H54 (cell line): ENCODE results near the gene C14orf93.

Source experiments
- DNase-seq: peaks from one replicate; pipeline ENCODE4 v3.0.0; 2011; ENCODE audit warnings: low spot score, mixed read lengths; ENCODE audit not compliant: insufficient read length
- FAIRE-seq: peaks from 3 replicates; lab custom pipeline; 2011; peaks lifted over from hg19 to GRCh38; lab: Jason Lieb, UNC
- POLR2A ChIP-seq: IDR thresholded peaks from 2 replicates; pipeline ENCODE4 v1.6.1; 2011; ENCODE audit warnings: low read depth, mild to moderate bottlenecking, low read length

The C14orf93 gene

DNA sequence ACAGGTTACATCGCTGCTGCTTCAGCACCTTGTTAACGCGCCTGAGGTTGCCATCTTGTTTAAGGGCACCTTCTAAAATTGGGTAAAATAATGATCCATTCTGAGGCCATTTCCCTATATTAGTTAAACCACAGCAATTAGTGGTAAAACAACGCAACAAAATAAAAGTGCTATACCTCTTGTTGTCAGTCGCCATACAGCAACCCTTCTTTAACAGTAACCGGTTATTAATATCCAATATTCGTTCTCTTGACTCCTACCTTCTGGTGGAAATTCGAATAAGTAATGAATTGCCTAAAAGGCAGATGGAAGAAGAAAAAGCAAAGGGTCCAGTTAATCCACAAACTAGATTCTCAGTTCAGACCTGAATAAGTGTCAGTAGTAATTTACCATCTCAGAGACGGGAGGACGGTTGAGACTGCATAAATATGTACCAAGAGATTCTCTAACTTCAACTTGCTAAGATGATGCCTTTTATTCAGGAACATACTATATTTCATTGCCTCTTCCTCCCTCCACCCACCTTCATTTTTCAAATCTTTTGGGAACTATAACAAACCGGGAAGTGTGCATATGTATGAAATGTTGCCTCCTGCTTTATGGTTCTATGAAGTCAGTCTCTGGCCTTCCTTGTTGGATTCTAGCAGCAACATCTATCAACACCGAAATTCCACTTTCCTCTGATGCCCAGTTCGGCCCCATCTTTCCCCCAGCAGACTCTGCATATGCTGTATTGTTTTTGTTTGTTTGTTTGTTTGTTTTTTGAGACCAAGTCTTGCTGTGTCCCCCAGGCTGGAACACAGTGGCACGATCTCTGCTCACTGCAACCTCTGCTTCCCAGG, 25.6 kb upstream of the C14orf93 start:
- FAIRE-seq = no peak
- no peak for TF ChIP-seq POLR2A
- no peak for DNase-seq

- FAIRE-seq (peak; percentile 90), DNase-seq (peak; percentile 79)
- TF ChIP-seq POLR2A = peak; percentile 71
Measured at GRCh38 chr14:23034498-23035302, 24.8 kb upstream of the C14orf93 start, which contains the start of gene PSMB5. Gene PSMB5 (minus strand): TSS chr14:23034900. CDS start chr14:23034881, 19 bp downstream.

DNA sequence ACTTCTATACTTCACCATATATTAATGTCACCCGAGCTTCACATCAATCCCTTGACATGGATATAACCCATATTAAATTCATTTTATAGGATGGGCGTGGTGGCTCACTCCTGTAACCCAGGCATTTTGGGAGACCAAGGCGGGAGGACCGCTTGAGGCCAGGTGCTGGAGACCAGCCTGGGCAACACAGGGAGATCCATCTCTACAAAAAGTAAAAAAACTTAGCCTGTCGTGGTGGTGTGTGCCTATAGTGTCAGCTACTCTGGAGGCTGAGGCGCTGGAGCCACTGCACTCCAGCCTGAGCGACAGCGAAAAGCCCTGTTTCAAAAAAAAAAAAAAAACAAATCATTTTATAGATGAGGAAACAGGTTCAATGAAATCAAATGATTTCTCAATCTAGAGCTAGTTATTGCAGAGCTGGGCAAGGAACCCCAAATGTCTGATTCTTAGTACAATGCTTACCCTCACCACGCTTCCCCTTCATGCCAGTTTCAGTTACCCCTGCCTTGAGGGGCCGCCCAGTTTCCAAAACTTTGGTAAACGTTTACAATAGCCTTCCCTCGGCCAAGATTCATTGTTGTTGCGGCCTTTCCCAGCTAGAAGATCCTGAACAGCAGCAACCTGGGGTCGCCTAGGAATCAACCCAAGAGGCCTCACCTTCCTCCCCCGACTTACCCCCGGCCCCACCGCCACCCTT, 24.0 kb upstream of the C14orf93 start:
- TF ChIP-seq POLR2A = no peak
- DNase-seq (no peak), FAIRE-seq (no peak)

DNA sequence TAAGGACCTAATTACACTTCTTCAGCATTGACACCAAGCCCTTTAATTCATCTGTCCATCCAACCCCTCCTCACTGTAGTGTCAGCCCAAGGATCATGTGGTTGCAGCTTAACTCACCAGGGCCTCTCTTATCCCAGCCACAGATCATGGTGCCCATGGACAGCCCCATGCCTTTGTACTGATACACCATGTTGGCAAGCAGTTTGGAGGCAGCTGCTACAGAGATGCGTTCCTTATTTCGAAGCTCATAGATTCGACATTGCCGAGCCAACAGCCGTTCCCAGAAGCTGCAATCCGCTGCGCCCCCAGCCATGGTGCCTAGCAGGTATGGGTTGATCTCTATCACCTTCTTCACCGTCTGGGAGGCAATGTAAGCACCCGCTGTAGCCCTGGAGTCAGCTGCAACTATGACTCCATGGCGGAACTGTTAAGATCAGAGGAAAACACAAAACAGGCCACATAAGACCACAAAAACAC, 23.3 kb upstream of the C14orf93 start:
- no peak for DNase-seq
- no peak for TF ChIP-seq POLR2A
- FAIRE-seq = no peak

DNA sequence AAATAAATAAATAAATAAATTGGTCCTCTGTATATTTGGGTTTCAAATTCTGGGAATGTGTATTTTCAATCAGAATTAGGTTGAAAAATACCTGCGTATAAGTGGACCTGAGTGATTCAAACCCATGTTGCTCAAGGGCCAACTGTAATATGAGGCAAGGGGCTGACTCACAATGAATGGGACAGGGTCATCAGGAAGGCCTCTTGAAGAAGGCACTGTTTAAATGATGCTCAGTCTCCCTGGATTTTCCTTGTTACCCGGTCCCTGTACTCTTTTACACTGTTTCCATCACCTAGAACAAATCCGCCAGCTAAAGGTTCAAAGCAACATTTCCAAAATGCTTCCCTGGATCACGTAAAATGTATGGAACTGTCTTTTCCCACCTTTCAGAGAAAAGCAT, 21.0 kb upstream of the C14orf93 start:
- no peak for FAIRE-seq
- TF ChIP-seq POLR2A = no peak

GRCh38 chr14:23028799-23029198, 18.9 kb upstream of the C14orf93 start:
- DNase-seq (no peak), FAIRE-seq (no peak)
- no peak for TF ChIP-seq POLR2A

More for the DNA sequence above, 21.0 kb upstream of the C14orf93 start:
- DNase-seq = no peak

GRCh38 chr14:23025151-23025814, 15.3 kb upstream of the C14orf93 start:
- FAIRE-seq = no peak
- TF ChIP-seq POLR2A = no peak
- no peak for DNase-seq

- FAIRE-seq = no peak
- TF ChIP-seq POLR2A = no peak
Measured at GRCh38 chr14:23024612-23025075, 14.7 kb upstream of the C14orf93 start.

DNA sequence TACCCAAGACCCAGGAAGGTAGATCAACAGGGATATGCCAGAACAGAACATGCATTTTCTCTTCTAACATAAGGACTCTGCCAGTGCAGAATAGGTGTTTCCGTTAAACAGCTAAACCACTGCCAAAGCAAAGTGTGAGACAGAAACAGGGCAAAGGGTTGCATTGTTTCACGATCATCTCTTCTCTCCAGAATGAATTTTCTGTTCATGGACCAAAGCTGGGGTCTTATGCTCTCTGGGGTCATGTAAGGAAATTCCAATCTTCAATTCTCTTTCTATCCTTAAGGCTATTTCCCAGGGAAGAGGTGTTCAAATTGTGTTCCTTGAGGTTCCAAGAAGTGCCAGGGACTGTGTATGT, 13.8 kb upstream of the C14orf93 start:
- TF ChIP-seq POLR2A = no peak
- DNase-seq = no peak
- FAIRE-seq = no peak

More at GRCh38 chr14:23024612-23025075, 14.7 kb upstream of the C14orf93 start:
- no peak for DNase-seq

DNA sequence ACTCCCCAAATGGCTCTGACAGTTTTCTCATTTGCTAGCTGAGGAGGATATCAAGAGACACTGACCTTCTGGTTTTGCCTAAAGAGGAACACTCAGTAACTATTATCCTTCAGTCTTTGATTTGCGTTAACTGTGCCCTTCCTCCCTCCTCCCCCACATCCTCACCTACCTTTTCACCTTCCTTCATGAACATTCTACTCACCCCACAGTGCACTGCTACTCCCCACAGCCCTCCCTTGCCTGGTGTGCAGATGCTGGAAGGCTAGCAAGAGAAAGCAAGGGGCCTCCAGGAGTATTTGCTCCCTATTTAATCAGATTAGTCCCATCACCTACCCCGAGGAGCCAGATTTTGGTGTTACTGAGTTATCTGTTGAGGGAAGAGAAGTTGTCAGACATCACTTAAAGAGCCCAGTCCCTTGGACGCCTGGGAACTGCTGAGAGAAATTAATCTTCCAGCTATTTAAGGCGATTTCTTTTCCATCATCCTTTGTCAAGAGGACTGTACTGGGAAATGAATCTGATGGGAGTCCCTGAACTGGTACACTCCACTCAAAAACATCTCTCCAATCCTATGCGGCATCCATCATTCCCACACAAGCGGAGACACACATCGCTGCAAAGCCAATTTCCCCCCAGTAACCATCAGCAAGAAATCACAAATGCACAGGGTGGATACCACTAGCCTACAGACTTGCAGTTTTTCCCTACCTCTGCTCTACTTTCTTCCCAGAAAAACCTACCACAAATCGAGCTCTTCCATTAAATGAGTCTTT, 13.3 kb upstream of the C14orf93 start:
- TF ChIP-seq POLR2A = no peak
- DNase-seq (no peak), FAIRE-seq (no peak)

DNA sequence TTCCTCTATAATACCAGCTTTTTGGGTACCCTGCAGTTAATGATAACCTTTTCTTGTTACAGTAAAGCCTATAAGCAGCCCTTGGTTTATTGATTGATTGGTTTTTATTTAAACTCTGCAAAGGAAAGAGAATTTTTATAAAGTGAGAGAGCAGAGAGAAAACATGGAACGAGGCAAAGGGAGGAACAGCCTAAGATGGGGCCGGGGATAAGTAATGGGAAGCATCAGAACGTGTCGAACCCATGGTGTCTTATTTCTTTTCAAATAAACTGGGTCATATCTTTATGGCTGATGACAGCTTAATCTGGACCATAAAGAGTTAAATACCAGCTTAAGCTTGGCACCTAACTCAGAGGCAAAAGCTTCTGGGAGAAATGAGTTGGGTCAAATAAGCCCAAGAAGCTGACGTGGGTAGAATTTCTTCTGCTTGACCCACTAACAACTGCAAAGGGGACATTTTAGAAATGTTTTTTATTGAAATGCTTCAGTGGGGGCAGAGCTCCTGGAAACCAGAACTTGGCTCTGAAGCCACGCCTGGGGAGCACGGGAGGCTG, 12.0 kb upstream of the C14orf93 start:
- TF ChIP-seq POLR2A = no peak
- FAIRE-seq (no peak), DNase-seq (no peak)

GRCh38 chr14:23021434-23021833, 11.5 kb upstream of the C14orf93 start:
- no peak for DNase-seq
- no peak for TF ChIP-seq POLR2A
- no peak for FAIRE-seq
